H1 (cell line): ENCODE results near the gene POLRMT. TPM values are rescaled to one million over a fixed set of nuclear protein-coding genes. Genes with fewer than 3 reads are reported as not detected.

Source experiments
- CREB1 ChIP-seq: IDR thresholded peaks from 2 replicates; pipeline ENCODE4 v1.6.1; 2012; ENCODE audit warnings: inconsistent platforms
- HDAC6 ChIP-seq: IDR thresholded peaks from one replicate; pipeline ENCODE4 v1.7.1; 2012; ENCODE audit warnings: low read depth, mild to moderate bottlenecking, inconsistent platforms, low read length, moderate library complexity
- SIX5 ChIP-seq: IDR thresholded peaks from 2 replicates; pipeline ENCODE4 v1.6.1; 2011; ENCODE audit warnings: mild to moderate bottlenecking, low read depth, low read length
- TEAD4 ChIP-seq: IDR thresholded peaks from 2 replicates; pipeline ENCODE4 v1.6.1; 2012; ENCODE audit warnings: low read depth, low read length, inconsistent platforms, mixed read lengths
- USF2 ChIP-seq: IDR thresholded peaks from 2 replicates; pipeline ENCODE4 v1.6.1; 2011; ENCODE audit warnings: low read length, improper control_type of control experiment
- polyA plus RNA-seq, 7 experiments: library from polyadenylated mRNA; depleted of rRNA in 3 of 7; stranded (reverse) in 5 of 7; unstranded in 2 of 7; fragments of >200 nt in 5 of 7; fragments of 200-250 nt in 2 of 7; gene quantifications; 1 replicate in 5 of 7; 2 replicates in 1 of 7; 4 replicates in 1 of 7; pipeline versions ENCODE4 v1.2.1 to v1.2.3, GENCODE V29; 2011 to 2013; ENCODE audit warnings: missing spikeins in 2 of 7, mixed read lengths in 2 of 7
- total RNA-seq: library from RNA; stranded (reverse); fragmentation: NEBNext Ultra II Directional; extraction: Animal tissue kit (Norgen Biotek cat#: 25700); gene quantifications from 2 replicates; pipeline ENCODE4 v1.2.1, GENCODE V29; 2021
- TF ChIP-seq, protein P1 (sequence below): IDR thresholded peaks from 2 replicates; pipeline ENCODE4 v1.6.1; 2011; ENCODE audit warnings: low read depth, mild to moderate bottlenecking, low read length; ENCODE audit not compliant: insufficient read depth

The POLRMT gene
- total and polyA plus RNA-seq, 2 of the 8 experiments (the other 6 are each of a cell fraction or from before 2014, with no cell fraction given): 93.0 to 111 TPM

- TF ChIP-seq CREB1 (peak; percentile 80), SIX5 (no peak), USF2 (peak; percentile 55), HDAC6 (no peak), TEAD4 (no peak)
- TF ChIP-seq, protein P1, sequence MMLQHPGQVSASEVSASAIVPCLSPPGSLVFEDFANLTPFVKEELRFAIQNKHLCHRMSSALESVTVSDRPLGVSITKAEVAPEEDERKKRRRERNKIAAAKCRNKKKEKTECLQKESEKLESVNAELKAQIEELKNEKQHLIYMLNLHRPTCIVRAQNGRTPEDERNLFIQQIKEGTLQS: 0 out of 2 replicates have a peak, but pooled peaks have one; percentile 33
Observed at GRCh38 chr19:680287-681028, 47.1 kb upstream of the POLRMT start (continued).
